Sigmoid colon (tissue), 3 donors: ENCODE data around the gene ABLIM2.

Experiments
- CTCF ChIP-seq, 4 experiments: fragments of 450-650 bp in 3 of 4; fragments of 200-600 bp in 1 of 4; IDR thresholded peaks; one replicate each; pipeline ENCODE4 v1.5.1; 2016 to 2019; ENCODE audit warnings: antibody characterized with exemption in 4 of 4, mild to moderate bottlenecking in 3 of 4, moderate library complexity in 2 of 4
- POLR2A ChIP-seq, 2 donors: fragments of 450-650 bp; IDR thresholded peaks; one replicate each; pipeline ENCODE4 v1.6.1; 2016; ENCODE audit warnings: antibody characterized with exemption in 2 of 2, mild to moderate bottlenecking in 2 of 2, moderate library complexity in 2 of 2

- TF ChIP-seq POLR2A (IDR thresholded peaks at IDR 0.05) (no peak), CTCF (IDR thresholded peaks at IDR 0.05) (no peak)
Observed at GRCh38 chr4:8136529-8136928, 22.1 kb downstream of the ABLIM2 start.
